IMR-90 (cell line): Measurements from ENCODE around the gene KRTAP4-2.

ENCODE experiments used
- CEBPB ChIP-seq: IDR thresholded peaks from 2 replicates; pipeline ENCODE4 v1.6.1; 2012; ENCODE audit warnings: low read depth, low read length, improper control_type of control experiment
- CHD1 ChIP-seq: IDR thresholded peaks from 2 replicates; pipeline ENCODE4 v1.6.1; 2012; ENCODE audit warnings: low read depth, low read length, improper control_type of control experiment
- CTCF ChIP-seq: conservative IDR thresholded peaks from 2 replicates; pipeline ENCODE4 v1.5.1; 2012; ENCODE audit warnings: mild to moderate bottlenecking, low read depth, low read length, improper control_type of control experiment
- FOS ChIP-seq: fragments of 150-350 bp; IDR thresholded peaks from 2 replicates; pipeline ENCODE4 v1.6.1; 2016; ENCODE audit warnings: low read depth, low read length
- MAFK ChIP-seq: IDR thresholded peaks from 2 replicates; pipeline ENCODE4 v1.6.1; 2012; ENCODE audit warnings: low read depth, low read length, improper control_type of control experiment
- MAZ ChIP-seq: IDR thresholded peaks from 2 replicates; pipeline ENCODE4 v1.6.1; 2012; ENCODE audit warnings: low read depth, mild to moderate bottlenecking, low read length, improper control_type of control experiment, moderate library complexity, borderline replicate concordance
- NFE2L2 ChIP-seq: fragments of 150-350 bp; IDR thresholded peaks from 2 replicates; pipeline ENCODE4 v1.6.1; 2016; ENCODE audit warnings: low read depth, mild to moderate bottlenecking, low read length
- POLR2A ChIP-seq: IDR thresholded peaks from 2 replicates; pipeline ENCODE4 v1.6.1; 2012; ENCODE audit warnings: mild to moderate bottlenecking, low read depth, low read length
- RAD21 ChIP-seq: IDR thresholded peaks from 2 replicates; pipeline ENCODE4 v1.6.1; 2012; ENCODE audit warnings: low read length, improper control_type of control experiment
- RCOR1 ChIP-seq: IDR thresholded peaks from 2 replicates; pipeline ENCODE4 v1.6.1; 2012; ENCODE audit warnings: mild to moderate bottlenecking, low read length, improper control_type of control experiment; ENCODE audit not compliant: insufficient replicate concordance
- RFX5 ChIP-seq: IDR thresholded peaks from 2 replicates; pipeline ENCODE4 v1.8.0; 2012; ENCODE audit warnings: low read depth, mild to moderate bottlenecking, low read length, moderate library complexity
- SMC3 ChIP-seq: fragments of 150-350 bp; IDR thresholded peaks from 2 replicates; pipeline ENCODE4 v1.6.1; 2016; ENCODE audit warnings: low read depth, mild to moderate bottlenecking, antibody characterized with exemption, low read length, moderate library complexity
- USF2 ChIP-seq: fragments of 150-350 bp; IDR thresholded peaks from 2 replicates; pipeline ENCODE4 v1.6.1; 2017; ENCODE audit warnings: mild to moderate bottlenecking, antibody characterized with exemption, low read length, low read depth

DNA sequence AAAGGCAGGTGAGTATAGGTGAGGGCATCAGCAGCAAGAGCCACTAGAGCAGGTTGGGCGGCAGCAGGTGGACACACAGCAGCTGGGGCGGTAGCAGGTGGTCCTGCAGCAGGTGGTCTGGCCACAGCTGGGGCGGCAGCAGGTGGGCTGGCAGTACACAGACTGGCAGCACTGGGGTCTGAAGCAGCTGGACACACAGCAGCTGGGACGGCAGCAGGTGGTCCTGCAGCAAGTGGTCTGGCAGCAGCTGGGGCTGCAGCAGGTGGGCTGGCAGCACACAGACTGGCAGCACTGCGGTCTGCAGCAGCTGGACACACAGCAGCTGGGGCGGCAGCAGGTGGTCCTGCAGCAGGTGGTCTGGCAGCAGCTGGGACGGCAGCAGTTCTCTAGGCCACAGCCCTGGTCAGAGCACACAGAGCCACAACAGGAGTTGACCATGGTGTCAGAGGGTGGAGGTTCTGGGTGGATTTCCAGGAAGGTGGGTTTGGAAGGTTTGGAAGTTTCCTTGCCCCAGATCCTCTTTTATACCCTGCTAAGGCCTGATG is at the start of gene KRTAP4-2:
- TF ChIP-seq CTCF (no peak), CHD1 (no peak), NFE2L2 (no peak), POLR2A (no peak), MAZ (no peak), MAFK (no peak), USF2 (no peak), FOS (no peak), RCOR1 (no peak), SMC3 (no peak), CEBPB (no peak), RAD21 (no peak), RFX5 (no peak)
